Anterior cingulate cortex (tissue), 58 donors: ENCODE results near the gene ULK4.
"Not testable (repeated sequence)": the region's sequence is repeated elsewhere in the genome, so short reads cannot be mapped to it uniquely, and the experiment has no call there.

Experiments
- DNase-seq, 58 donors: peaks; one replicate each; lab custom pipeline; 2025; lab: John Stamatoyannopoulos, UW

The ULK4 gene

GRCh38 chr3:41874022-41874421, 87.9 kb downstream of the ULK4 start:
- no peak for DNase-seq

GRCh38 chr3:41872157-41872556, 89.7 kb downstream of the ULK4 start:
- no peak for DNase-seq

GRCh38 chr3:41867533-41867932, 94.4 kb downstream of the ULK4 start:
- DNase-seq, result no peak

- DNase-seq, result no peak
Measured at GRCh38 chr3:41866298-41866697, 95.6 kb downstream of the ULK4 start.

- DNase-seq, result no peak
Measured at GRCh38 chr3:41863024-41863423, 98.9 kb downstream of the ULK4 start.

- DNase-seq, result not testable (repeated sequence)
Measured at GRCh38 chr3:41860489-41860888, 101.4 kb downstream of the ULK4 start.

GRCh38 chr3:41854956-41855355, 106.9 kb downstream of the ULK4 start:
- DNase-seq, result no peak

- DNase-seq, result no peak
Measured at GRCh38 chr3:41853540-41854196, 108.2 kb downstream of the ULK4 start.

GRCh38 chr3:41848753-41849574, 112.9 kb downstream of the ULK4 start:
- DNase-seq, result no peak

- no peak for DNase-seq
Measured at GRCh38 chr3:41847679-41848078, 114.2 kb downstream of the ULK4 start.

GRCh38 chr3:41846850-41847249, 115.1 kb downstream of the ULK4 start:
- no peak for DNase-seq

- no peak for DNase-seq
Measured at GRCh38 chr3:41845826-41846225, 116.1 kb downstream of the ULK4 start.

- DNase-seq, result not testable (repeated sequence)
Measured at GRCh38 chr3:41844256-41844655, 117.6 kb downstream of the ULK4 start.

- not testable (repeated sequence) for DNase-seq
Measured at GRCh38 chr3:41840936-41841668, 120.8 kb downstream of the ULK4 start.

GRCh38 chr3:41836360-41837134, 125.4 kb downstream of the ULK4 start:
- DNase-seq, result no peak

- no peak for DNase-seq
Measured at GRCh38 chr3:41833628-41834027, 128.3 kb downstream of the ULK4 start.

- no peak for DNase-seq
Measured at GRCh38 chr3:41819236-41819635, 142.7 kb downstream of the ULK4 start.

GRCh38 chr3:41808618-41809017, 153.3 kb downstream of the ULK4 start:
- no peak for DNase-seq

- DNase-seq, result no peak
Measured at GRCh38 chr3:41808152-41808551, 153.8 kb downstream of the ULK4 start.

- no peak for DNase-seq
Measured at GRCh38 chr3:41794748-41795589, 166.9 kb downstream of the ULK4 start.
